ENCODE measurements around the gene ZNF785.
"Not testable (repeated sequence)": the region's sequence is repeated elsewhere in the genome, so short reads cannot be mapped to it uniquely, and the experiment has no call there.

The ZNF785 gene

DNA sequence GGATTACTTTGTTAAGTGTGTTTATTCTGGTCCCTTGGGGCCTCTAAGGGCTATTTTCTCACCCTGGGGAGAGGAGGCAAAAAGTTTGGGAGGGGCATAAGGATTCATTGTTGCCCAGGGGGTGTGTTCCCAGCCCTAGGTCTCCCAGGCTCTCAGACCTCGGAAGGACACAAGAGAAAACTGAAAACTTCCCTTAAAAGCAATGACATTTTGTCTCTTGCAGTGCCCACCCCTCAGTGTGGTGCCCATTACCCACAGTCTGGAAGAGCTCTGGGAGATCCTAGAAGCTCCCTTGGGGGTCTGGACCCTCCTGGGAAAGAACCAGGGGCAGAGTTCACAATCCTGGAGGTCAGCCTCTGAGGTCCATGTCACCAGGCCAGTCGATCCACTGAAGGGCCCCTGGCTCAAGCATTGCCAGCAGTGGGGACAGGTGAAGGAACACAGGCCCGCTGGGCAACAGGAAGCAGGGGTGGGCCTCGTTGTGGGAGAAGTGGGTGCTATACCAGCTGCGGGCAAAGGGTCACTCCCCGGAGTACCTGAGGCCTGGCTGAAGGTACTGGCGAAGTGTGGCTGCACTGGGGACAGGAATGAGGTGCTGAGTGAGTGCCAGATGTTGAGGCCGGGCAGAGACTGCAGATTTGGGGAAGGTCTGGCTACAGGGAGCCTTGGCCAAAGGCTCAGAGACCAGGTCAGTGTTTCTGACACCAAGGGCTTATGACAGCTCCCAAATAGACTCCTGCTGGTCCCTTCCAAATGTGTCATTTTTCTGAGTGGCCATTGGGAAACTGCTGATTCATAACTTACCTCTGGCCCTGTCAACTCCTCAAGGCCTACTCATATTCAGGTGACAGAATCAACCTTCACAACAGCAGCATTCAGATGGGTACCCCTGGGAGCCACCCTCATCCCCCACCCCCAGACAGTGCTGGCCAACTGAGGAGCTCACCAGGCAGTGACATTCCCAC lies 46.2 kb downstream of the ZNF785 start:
- no peak for DNase-seq

DNA sequence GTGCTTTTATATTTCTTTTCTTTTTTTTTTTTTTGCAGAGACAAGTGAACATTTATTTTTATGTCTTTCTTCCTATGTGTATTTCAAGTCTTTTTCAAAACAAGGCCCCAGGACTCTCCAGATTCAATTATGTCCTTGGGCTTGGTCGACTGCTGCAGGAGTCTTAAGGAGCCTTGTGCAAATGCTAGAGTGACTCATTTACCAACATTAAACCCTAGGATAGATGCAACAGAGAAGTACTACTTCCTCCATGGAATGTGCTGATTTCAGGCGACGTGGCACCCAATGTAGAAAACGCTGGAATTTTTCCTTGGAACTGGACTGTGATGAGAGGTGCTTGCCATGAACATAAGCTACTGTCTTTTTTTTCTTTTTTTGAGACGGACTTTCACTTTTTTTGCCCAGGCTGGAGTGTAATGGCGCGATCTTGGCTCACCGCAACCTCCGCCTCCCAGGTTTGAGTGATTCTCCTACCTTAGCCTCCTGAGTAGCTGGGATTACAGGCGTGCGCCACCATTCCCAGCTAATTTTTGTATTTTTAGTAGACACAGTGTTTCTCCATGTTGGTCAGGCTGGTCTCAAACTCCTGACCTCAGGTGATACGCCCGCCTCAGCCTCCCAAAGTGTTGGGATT lies 49.0 kb downstream of the ZNF785 start:
- not testable (repeated sequence) for DNase-seq

- peak; percentile 56 for DNase-seq
Observed at GRCh38 chr16:30535777-30536190, 49.7 kb downstream of the ZNF785 start.

GRCh38 chr16:30535106-30535776 lies 50.3 kb downstream of the ZNF785 start:
- DNase-seq: no peak

GRCh38 chr16:30534368-30535105 lies 51.0 kb downstream of the ZNF785 start, which contains the start of gene ZNF747:
Gene ZNF747, minus strand, starts transcription at chr16:30534858. Its CDS starts 179 bp downstream, at chr16:30534679.
- peak; percentile 91 for DNase-seq

- no peak for DNase-seq
Observed at GRCh38 chr16:30533748-30534367, 51.6 kb downstream of the ZNF785 start.

- DNase-seq: no peak
Observed at GRCh38 chr16:30533146-30533522, 52.4 kb downstream of the ZNF785 start.

GRCh38 chr16:30532285-30533145 lies 53.0 kb downstream of the ZNF785 start:
- DNase-seq: no peak

All from activated CD4-positive, alpha-beta T cell treated with anti-CD3 and anti-CD28 coated beads, Interleukin-2, amount 50 U/mL, for 1 hour (primary cell).